ENCODE measurements around the gene ABCC8.

ABCC8 gene

DNA sequence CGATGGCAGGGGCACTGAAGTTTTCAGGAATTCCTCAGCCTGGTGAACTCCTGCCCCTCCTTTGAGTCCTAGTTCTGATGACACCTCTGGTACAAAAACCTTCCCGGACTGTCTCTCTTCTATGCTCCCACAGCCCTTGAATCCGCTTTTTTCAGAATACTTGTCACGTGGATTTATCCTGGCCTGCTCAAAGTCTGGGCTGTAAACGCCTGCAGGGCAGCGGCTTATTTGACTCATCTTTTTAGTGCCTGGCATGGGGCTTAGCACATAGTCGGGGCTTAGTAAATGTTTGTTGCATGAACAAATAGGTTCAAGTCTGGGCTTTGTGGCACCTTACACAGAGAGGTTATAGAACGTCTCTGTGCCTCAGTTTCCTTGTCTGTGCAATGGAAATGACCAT is 74.8 kb downstream of the ABCC8 start:
- DNase-seq, result no peak

- no peak for DNase-seq
Observed at GRCh38 chr11:17401316-17401715, 75.3 kb downstream of the ABCC8 start.

DNA sequence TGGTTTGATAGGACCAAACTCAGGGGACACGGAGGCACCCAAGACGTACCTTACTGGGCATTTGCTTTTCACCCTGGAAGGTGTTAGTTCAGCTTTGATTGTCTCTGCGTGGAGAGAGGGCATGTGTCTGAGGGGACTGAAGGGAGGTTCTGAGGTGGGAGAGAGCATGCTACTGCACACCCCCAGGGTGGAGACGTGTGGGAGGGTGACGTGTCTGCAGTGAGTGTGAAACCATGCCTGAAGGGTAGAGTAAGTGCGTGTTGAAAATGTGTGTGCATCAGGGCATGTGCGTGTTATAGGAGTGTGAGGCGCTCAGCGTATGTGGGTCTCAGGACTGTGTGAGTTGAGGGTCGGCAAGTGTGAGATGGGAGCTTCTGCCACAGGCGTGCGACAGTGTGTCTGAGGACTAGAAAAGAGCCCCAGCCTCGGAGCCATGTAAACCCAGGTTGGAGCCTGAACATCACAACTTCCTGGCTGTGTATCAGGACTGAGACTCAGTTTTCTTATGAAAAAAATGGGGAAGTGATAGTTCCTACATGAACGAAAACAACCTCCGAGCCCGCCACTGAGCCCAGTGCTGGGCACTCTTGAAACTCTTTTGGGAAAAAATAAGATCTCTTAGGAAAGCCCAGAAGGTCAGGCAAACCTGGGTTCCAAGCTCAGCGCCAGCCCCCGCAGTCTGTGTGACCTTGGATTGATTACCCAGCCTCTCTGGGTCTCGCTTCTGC is 76.4 kb downstream of the ABCC8 start:
- DNase-seq, result no peak

DNA sequence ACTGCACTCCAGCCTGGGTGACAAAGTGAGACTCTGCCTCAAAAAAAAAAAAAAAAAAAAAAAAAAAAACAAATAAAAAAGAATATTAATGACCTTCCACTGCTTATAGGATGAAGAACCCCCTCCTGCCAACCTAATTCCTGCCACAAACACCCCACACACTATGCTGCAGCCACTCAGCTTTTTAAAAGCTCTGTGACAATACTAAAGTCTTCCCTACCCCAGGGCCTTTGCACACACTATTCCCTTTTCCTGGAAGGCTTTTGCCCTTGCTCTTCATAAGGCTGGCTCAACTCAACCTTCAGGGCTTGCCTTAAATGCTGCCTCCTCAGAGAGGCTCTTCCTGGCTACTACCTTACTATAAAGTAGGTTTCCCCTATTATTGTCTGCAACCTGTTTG is 77.4 kb downstream of the ABCC8 start:
- DNase-seq, result no peak

- no peak for DNase-seq
Observed at GRCh38 chr11:17397311-17398002, 79.2 kb downstream of the ABCC8 start.

- no peak for DNase-seq
Observed at GRCh38 chr11:17396598-17397310, 79.9 kb downstream of the ABCC8 start.

DNA sequence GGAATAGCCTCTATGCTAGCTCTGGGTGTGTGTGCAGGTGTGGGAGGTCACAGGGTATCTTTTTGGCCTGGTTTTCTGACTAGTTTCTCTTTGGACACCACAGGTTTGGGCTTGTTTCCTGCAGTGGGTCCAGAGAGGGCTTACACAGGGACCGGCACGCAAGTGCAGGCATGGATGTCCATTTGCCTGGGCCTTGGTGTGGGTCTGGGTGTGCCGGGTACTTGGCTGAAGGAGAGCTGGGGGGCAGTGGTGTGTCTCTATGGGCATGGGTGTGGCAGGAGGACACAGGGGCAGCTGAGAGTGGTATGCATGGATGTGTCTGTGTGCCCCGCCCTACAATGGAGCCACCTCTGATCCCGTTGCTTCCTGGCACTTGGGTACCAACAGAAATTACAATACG is 80.7 kb downstream of the ABCC8 start:
- no peak for DNase-seq

DNA sequence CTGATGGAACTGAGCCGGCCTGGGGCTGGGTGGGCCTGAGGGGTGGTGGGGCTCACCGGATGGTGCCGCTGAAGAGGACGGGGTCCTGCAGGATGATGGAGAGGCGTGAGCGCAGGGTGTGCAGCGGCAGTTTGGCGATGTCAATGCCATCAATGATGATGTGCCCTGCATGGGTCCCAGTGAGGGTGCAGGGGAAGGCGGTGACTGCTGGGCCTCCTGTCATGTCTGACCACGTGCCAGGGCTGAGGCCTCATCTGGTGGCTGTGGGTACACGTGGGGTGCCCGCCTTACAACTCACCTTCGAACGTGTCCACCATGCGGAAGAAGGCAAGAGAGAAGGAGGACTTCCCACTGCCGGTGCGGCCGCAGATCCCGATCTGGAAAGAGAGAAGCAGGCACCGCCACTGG is 81.1 kb downstream of the ABCC8 start:
- no peak for DNase-seq

- no peak for DNase-seq
Observed at GRCh38 chr11:17394743-17395390, 81.8 kb downstream of the ABCC8 start.

DNA sequence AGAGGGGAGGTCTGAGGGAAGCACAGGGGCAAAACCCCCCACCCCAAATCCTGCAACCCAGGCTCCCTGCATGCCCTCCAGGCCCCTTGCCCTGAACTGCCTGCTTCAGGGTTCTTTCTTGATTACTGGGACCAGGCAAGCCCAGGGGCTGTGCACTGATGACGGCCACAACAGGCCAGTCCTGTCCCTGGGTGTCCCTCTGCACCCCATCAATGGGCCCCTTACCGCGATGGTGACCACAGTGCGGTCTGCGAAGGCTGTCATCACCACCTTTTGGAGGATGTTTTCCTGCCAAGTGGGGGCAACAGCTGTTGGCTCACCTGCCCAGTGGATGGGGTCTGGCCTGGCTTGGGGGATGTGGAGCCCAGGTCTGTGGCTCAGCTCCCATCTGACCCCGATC is 83.2 kb downstream of the ABCC8 start:
- no peak for DNase-seq

DNA sequence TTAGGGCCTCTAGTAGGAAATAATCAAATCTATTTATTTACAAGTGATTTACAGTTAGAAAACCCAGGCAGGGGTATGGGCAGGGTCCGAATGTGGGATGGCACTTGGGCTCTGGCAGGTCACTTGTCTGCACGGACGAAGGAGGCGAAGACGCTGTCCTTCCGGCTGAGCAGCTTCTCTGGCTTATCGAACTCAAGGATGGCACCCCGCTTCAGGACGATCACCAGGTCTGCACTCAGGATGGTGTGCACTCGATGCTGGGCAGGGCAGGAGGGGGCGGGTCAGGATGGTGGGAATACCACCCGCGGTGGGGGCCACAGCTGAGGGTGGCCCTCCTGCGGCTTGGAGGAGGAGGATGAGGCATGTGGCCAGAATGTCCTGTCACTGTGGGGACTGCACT is 83.8 kb downstream of the ABCC8 start:
- DNase-seq, result no peak

DNA sequence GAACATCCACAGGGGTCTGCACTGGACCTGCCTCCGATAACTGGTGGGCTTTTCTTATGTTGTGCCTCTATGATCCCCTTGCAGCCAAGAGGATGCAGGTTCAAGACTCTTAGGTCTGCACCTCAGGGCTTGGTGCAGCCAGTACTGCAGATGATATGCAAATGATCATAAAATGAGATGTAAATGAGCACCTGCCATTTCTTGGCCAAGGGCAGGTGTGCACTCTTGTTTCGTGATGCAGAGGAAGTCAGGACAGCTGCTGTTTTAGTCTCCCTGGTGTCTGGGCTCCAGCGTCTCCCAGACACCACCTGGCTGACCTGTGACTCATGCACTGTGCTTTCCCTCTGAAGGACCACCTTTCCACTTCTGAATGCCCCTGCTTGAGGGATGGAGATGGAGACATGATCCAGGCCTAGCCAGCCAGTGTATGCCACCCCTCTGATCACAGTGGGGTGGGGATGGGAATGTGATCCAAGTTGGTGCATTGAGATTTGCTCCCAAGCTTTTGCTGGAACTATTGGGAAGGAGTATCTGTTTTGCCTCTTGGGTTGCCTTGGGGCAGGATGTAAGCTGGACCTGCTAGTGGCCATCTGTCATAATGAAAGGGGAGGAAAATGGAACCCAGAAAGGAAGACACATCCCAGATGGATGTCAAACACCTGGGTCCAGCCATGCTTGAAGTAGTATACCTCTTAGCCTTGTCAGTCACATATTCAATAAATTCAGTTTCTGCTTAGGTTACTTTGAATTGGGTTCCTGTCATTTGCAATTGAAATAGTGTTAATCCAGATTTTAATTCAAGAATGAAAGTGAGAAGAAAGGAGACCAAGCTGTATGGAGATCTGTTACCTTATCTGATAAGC is 84.9 kb downstream of the ABCC8 start:
- DNase-seq, result peak; percentile 57

- no peak for DNase-seq
Observed at GRCh38 chr11:17389957-17390649, 86.5 kb downstream of the ABCC8 start.

DNA sequence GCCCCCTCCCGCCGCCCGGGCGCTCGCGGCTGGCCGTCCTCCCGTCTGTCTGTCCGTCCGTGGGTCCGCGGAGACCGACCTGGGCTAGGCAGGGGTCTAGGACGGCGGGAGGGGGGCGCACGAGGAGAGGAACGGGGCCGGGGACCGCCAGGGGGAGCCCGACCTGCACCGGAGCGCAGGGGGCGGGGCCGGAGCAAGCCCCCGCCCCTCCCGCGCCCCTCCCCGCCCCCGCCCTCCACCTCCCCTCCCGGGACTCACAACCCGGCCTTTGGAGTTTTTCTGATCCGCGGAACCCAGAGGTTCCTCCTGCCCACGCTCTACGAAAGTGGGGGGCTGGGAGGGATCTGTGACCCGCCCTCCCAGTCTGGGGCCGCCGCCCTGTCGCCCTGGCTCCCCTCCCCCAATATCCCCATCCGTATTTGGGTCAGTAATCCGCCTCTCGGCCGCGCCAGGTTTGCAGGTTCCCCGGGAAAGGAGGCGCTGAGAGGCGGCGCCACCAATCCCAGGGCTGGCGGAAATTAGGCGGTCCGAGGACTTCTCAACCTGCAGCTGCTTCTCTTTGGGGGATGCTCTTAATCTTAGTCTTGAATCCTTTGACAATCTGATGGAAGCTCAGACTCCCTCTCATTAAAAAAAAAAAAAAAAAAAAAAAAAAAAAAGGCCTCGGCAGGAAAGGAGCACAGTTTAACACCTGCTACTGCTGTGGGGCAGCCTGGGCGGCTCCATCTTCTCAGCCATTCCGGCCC is 87.3 kb downstream of the ABCC8 start:
- DNase-seq, result peak; percentile 34

DNA sequence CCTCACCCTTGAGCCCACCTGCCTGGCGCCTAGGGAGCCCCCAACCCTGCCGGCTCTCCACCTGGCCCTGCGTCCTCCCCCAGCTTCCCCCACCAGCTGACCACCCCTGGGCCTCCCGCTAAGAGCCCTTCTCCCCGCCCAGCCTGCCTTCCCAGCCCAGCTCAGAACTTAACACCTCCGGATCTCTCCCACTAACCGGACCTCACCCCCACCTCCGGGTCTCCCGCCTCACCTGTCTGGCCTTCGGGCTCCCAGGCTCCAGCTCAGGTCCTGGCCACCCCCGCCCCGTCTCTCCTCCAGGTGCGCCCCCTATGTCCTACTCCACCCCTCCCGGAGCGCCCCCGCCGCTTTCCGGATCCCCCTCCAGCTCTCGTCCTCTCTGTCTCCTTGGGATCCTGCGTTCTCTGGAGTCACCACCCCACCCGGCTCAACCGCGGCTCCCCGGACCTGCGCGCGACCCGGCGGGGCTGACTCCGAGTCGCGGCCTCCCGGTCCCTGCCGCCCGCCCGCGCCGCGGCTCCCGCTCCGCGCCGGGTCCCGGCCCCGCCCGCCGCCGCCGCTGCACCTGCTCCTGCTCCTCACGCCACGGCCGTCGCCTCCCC is 87.9 kb downstream of the ABCC8 start, which contains the start of gene KCNJ11:
TSS of gene KCNJ11 (minus strand) at position 51 of the 602 bp plus-strand sequence. CDS start 568 bp downstream, outside the sequence.
- DNase-seq, result no peak

GRCh38 chr11:17387811-17388210 is 88.8 kb downstream of the ABCC8 start:
- no peak for DNase-seq

DNA sequence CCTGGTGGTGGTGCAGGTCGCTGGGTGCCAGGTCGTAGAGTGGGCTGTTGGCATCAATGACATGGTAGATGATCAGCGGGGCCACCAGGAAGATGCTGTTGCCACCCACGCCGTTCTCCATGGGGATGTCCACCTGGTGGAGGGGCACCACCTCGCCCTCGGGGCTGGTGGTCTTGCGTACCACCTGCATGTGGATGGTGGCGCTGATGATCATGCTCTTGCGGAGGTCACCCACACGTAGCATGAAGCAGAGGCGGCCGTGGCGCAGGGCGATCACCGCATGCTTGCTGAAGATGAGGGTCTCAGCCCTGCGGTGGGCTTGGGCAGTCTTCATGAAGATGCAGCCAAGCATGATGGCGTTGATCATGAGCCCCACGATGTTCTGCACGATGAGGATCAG is 89.4 kb downstream of the ABCC8 start:
- DNase-seq, result no peak

- DNase-seq, result peak; percentile 21
Observed at GRCh38 chr11:17386331-17387084, 90.1 kb downstream of the ABCC8 start.

DNA sequence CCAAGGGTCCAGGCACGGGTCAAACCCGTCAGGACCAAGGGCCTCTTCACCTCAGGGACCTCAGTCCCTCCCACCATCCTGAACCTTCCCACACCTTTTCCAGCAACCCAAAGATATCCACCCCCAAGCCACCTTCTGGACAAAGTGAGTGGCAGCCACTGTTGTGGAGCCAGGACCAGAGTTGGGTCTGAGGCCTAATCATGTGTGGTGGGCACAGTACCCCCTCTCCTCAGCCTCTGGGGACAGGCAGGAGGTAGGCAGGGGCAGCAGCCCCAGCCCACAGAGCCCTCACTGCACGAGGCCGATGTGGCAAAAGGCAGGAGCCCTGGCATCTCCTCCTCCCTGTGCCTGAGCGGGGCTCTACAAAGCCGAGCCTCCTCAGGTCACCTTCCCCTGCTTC is 90.7 kb downstream of the ABCC8 start:
- no peak for DNase-seq

GRCh38 chr11:17385492-17385891 is 91.2 kb downstream of the ABCC8 start:
- no peak for DNase-seq

Data from NCI-H2029 treated with DMSO at 0.1 percent for 48 hours (cell line).